T follicular helper cell (primary cell): Measurements from ENCODE around the gene LRRC75B.
"Not testable (repeated sequence)": the region's sequence is repeated elsewhere in the genome, so short reads cannot be mapped to it uniquely, and the experiment has no call there.

Experiments used
- DNase-seq: peaks from one replicate; pipeline ENCODE4 v3.0.0-alpha.2; 2020; ENCODE audit warnings: low read depth

LRRC75B gene

GRCh38 chr22:24553597-24554312 lies 39.1 kb downstream of the LRRC75B start:
- no peak for DNase-seq

- DNase-seq, result not testable (repeated sequence)
These were observed 40.2 kb downstream of the LRRC75B start for GRCh38 chr22:24552503-24553286.

- DNase-seq, result no peak
These were observed 41.9 kb downstream of the LRRC75B start for GRCh38 chr22:24550902-24551435.

GRCh38 chr22:24550028-24550901 lies 42.6 kb downstream of the LRRC75B start:
- DNase-seq, result no peak

- DNase-seq, result no peak
These were observed 44.1 kb downstream of the LRRC75B start for GRCh38 chr22:24548812-24549211.

GRCh38 chr22:24543679-24544243 lies 49.1 kb downstream of the LRRC75B start:
- DNase-seq, result no peak

- DNase-seq, result no peak
These were observed 49.7 kb downstream of the LRRC75B start for GRCh38 chr22:24543185-24543601.

GRCh38 chr22:24542641-24543040 lies 50.2 kb downstream of the LRRC75B start:
- DNase-seq, result no peak

GRCh38 chr22:24541681-24542515 lies 51.0 kb downstream of the LRRC75B start:
- no peak for DNase-seq

- DNase-seq, result no peak
These were observed 52.4 kb downstream of the LRRC75B start for GRCh38 chr22:24540470-24540869.

GRCh38 chr22:24536089-24536488 lies 56.8 kb downstream of the LRRC75B start:
- DNase-seq, result no peak
